ENCODE data around the gene IQSEC1.

IQSEC1 gene

DNA sequence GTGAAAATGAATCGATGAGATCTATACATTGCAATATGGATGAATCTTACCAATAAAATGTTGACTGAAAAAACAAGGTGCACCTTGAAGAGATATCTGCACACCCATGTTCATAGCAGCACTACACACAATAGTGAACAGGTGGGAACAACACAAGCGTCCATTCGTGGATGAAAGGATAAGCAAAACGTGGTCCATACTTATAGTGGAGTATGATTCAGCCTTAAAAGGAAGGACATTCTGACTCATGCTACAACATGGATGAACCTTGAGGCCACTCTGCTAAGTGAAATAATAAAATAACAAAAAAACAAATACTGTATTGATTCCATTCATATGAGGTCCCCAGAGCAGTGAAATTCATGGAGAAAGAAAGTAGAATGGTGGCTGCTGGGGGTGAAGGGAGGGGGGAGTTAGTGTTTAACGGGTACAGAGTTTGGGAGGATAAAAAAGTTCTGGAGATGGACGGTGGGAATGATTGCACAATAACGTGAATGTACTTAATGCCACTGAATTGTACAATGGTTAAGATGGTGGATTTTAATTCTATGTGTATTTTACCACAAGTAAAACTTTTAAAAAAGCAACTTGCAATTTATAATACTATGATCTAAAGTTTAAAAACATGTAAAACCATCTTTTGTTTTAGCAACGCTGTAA is 35.6 kb downstream of the IQSEC1 start:
- in situ Hi-C loops (cut with HindIII; ENCODE audit: low sequenced_read_pairs) = no loop called here

DNA sequence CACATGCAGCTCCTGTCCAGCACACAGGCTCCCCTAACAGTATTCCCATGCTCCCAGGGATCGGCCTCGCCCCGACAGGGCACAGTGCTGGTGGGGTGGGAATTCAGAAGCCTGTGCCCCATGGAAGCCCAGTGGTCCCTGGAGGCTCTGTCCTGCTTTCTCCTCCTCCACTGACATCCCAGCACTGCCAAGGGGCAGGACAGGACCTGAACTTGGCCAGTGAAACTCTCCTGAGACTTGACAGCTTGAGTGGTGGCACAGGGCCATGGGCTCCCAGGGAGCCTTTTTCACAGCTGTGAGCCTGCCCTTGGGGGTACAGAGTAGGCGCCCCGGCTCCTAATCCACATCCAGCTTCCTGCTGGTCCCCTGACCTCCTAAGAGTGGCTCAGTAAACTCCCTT is 38.4 kb downstream of the IQSEC1 start:
- in situ Hi-C loops (cut with HindIII; ENCODE audit: low sequenced_read_pairs) = no loop called here

DNA sequence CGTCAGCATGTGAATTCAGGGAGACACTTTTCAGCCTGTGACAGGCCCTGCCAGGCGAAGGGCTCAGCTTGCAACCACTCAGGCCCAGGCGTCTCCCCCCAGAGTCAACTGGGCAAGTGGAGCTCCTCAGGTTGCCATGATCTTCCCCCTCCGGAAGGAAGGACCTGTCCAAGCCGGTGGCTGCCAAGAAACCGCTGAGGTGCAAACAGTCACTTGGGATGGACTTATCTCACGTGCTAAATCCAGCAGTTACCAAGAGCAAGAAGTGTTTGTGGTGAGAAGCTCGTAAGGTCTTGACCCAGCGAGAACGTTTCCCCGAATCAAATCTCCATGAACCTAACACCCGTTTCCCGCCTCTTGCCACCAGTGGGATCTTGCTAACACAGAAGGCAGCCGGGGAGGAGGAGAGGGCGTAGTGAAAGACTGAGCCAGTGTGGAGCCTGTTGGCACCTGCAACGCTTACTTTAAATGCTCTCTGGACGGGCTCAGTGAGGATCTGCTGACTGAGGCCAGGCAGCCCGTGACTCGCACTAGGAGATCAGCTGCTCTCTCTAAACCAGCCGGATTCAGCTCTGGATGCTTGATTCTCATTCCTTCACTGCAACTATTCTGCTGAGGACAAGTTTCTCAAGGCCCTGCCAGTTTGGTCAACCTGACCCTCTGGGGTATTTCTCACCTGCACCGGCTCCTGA is 39.0 kb downstream of the IQSEC1 start:
- in situ Hi-C loops (cut with HindIII; ENCODE audit: low sequenced_read_pairs) = no loop called here

DNA sequence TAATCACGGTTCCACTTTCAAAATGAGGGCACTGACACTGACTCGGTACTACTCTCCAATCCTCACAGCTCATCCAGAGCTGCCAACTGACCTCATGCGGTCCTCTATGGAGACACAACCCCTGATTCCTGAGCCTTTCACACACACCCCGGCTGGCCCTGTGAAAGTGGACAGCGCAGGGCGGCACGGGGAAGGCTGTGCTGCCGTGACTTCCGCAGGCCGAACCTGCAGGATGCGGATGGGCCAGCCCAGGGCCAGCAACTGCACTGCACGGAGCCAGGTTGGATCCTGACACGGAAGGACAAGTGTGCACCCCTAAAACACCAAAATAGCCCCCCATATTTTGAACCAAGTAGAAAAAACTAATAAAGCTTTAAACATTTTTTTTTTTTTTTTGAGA is 41.0 kb downstream of the IQSEC1 start:
- in situ Hi-C loops (cut with HindIII; ENCODE audit: low sequenced_read_pairs) = no loop called here

DNA sequence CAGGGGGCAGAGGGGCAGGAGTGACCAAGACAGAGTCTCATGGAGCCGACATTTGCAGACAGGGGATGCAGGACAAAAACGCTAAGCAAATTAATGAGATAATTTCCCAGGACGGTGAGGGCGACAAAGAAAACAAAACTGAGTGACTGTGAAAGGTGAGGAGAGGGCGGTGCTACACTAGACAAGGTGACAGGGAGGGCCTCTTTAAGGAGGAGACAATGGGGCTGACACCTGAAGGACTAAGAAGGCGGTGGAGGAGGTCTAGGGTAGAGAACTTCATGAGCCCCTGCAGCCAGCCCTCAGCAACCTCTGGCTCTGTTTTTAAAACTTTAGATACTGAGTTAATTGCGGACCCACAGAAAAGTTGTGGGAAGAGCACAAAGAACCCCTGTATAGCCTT is 41.6 kb downstream of the IQSEC1 start:
- in situ Hi-C loops (cut with HindIII; ENCODE audit: low sequenced_read_pairs) = no loop called here

DNA sequence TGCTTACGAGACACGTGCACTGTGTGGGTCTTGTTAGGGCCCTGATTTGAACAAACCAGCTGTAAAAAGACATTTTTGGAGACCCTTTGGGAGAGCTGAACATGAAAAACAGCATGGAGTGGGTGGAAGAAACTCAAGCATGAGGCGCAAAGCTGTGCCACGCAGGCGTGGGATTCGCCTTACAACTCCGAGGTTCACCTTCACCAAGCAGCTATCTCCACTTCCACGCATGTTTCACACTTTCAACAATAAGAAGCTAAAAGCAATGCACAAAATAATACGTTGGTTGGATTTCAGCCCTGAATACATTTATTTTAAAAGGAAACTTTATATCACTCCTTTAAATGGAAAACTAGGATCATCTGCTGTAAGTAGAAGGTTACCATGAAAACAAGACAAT is 42.5 kb downstream of the IQSEC1 start:
- in situ Hi-C loops (cut with HindIII; ENCODE audit: low sequenced_read_pairs) = no loop called here

DNA sequence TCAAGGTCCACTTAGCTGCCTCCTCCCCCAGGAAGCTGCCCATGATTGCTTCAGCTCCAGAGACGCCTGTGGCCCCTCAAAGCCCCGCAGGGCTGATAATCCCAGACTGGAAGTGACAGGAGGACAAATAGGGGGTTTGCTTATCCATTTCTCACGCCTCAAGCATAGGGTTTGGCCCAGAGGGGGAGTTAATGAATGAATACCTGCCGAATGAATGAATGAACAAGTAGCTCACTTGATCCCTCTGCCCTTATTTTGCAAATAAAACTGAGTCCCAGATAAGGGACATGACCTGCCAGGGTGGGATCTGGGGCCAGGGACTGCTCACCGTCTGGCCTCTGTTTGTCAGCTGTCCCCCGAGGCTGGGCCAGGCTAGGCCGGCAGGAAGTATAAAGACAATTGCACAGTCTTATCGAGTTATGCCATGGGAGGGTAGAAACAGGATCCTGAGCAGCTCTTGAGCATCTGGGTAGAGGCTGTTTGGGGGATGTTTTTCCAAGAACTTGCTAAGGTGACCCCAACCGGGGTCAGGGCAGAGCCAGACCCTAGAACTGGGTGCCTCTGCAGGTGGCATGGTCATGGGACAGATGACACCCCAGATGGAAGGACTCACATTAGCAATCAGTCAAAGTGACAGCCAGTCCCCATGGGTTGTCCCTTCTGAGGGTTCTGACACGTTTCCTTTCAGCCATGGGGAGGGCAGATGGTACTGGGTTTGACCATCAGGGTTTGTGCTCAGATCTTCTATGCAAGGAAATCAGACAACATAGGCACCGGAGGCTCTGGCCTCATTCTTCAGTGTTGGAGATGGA is 45.0 kb downstream of the IQSEC1 start:
- in situ Hi-C loops (cut with HindIII; ENCODE audit: low sequenced_read_pairs) = no loop called here

DNA sequence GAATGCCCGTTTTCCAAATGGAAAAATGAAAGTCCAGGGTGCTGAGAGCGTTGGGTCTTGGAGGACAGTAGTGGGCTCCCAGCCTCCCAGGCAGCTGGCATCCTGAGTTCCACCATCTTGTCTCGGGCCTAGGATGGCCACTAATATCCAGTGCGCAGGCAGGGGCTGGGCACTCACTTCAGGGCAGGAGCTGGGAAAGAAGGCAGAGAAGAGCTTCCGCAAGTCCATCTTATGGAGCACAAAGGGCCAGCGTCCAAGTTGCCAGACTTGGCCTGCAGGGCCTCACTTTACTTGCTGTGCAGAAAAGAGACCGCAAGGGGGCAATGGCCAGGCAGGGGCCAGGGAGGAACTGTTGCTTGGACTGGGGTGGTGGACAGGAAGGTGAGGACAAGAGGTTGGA is 46.1 kb downstream of the IQSEC1 start:
- in situ Hi-C loops (cut with HindIII; ENCODE audit: low sequenced_read_pairs) = no loop called here

DNA sequence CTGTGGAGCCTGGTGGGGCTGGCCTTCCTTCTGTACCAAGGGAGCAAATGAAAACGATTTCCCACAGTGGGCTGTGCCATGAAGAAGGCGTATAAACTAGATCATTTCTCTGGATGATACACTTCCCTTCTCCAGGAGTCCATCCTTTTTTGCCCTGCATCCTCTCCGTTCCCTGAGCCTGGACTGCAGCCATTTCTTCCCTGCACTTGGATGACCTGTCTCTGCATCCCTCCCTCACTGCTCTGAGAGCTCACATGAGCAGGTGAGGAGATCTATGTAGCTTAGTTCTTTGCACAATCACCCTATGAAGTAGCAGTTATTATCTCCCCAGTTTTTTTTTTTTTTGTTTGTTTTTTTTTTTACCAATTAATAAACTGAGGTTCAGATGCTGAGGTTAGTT is 46.7 kb downstream of the IQSEC1 start:
- in situ Hi-C loops (cut with HindIII; ENCODE audit: low sequenced_read_pairs) = no loop called here

DNA sequence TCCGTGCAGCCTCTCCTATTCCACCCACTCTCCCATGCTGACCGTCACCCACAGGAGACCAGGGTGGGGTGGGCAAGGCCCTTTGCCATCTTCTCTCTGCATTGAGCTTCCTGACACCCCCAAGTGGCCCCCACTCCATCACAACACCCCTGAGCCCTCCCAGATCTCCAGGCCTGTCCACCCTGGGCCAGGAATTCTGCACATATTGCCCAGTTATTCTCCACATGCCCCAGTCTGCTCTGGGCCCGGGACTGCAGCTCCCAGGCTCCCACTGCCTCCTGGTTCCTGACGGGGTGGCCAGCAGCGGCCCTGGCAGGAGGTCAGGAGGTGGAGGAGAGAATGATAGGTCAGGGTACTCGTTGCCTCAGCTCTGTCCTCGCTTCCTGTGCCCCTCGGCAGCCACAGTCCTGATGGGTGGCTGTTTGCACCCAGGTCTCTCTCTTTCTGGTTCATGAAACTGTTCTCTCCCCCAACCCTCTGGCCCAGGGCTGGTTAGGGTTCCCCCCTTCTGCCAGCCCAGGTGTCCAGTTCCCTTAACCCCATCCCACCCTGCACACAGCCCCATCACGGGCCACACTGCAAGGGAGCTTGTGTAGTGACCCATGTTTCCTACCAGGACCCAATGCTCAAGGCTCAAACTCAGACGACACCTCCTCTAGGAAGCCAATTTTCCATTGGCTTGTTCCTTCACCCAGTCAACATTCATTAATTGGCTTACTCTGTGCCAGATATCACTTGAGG is 47.3 kb downstream of the IQSEC1 start:
- in situ Hi-C loops (cut with HindIII; ENCODE audit: low sequenced_read_pairs) = no loop called here

DNA sequence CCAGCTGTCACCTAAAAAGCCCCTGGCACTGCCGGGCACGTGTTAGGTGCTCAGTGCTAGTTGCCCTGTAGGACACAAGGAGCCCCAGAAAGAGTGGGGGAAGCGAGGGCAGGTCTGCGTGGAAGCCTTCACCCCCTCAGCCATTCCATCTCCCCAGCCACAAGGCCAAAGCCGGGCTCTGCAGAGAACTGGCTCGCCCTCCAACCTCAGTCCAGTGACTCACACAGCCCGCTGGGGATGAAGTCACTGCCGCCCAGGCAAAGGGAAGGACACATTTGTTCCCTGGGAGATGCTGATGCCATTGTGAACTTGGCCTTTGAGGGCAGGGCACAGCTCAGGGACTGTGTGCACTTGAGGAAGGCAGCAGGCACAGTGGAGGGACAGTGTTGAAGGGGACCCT is 48.1 kb downstream of the IQSEC1 start:
- in situ Hi-C loops (cut with HindIII; ENCODE audit: low sequenced_read_pairs) = no loop called here

DNA sequence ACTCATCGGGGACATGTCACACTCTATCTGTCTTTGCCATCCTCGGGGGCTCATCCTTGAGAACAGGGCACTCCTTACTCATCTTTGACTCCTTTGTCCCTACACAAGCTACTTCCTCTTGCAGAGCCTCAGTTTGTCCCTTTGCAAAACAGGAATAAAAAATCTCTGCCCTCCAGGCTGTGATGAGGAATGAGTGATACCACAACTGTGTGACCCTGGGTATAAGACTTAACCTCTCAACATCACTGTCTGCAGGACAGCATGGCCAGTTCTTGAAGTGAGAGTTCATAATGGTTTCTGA is 48.5 kb downstream of the IQSEC1 start:
- in situ Hi-C loops (cut with HindIII; ENCODE audit: low sequenced_read_pairs) = no loop called here

DNA sequence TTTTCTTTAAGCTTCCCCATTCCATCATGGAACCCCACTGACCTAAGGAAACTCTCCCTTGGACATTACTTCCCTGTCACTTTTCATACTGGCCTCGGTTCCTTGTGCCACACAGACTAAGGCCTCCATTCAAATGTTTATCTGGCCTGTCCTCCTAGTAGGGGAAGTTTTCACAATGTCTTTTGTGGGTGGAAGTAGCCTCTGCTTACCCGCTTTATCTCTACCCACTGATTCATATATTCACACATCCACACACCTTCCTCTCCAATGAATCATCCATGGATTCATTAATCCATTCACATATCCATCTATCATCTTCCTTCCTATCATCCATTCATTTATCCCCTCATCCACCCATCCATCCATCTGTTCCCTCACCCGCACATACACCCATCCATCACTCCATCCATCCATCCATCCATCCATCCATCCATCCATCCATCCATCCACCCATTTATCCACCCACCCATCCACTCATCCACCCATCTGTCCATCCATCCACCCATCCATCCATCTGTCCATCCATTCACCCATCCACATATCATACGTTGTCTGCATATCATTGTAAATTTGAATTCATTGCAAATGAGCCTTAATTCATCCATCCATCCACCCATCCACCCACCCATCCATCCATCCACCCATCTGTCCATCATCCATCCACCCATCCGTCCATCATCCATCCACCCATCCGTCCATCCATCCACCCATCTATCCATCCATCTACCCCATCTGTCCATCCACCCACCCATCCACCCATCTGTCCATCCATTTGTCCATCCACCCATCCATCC is 49.1 kb downstream of the IQSEC1 start:
- in situ Hi-C loops (cut with HindIII; ENCODE audit: low sequenced_read_pairs) = no loop called here

DNA sequence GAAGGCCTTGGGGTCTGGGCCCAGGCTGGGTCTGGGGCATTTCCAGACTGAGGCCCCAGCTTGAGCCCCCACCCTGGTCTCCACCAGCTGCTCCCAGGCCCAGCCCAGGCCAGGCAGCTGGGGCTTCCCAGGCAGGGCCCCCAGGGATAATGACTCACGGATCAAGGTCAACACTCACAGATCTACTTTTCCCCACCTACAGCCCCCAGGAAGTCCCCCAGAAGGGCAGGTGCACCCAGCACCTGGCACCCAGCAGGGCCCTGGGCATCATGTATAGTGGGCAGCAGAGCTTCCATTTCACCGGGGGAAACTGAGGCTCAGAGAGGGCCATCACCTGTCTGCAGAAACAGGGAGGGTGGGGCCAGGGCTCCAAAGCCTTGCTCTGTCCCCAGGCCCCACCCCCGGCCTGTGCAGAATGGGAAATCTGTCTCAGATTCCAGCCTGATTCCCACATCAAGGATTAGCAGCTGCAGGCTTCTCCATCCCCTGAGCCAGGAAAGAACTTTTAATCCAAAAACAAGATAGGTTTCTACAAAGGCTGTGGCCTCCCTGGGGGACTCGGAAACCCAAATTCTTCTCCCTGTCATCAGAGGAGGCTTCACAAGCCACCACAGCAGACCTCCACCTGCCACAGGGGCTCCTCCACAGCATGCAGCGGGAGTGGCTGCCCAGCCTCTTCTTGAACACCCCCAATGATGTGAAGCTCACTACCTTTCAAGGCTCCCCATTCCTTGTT is 49.8 kb downstream of the IQSEC1 start:
- in situ Hi-C loops (cut with HindIII; ENCODE audit: low sequenced_read_pairs) = no loop called here

DNA sequence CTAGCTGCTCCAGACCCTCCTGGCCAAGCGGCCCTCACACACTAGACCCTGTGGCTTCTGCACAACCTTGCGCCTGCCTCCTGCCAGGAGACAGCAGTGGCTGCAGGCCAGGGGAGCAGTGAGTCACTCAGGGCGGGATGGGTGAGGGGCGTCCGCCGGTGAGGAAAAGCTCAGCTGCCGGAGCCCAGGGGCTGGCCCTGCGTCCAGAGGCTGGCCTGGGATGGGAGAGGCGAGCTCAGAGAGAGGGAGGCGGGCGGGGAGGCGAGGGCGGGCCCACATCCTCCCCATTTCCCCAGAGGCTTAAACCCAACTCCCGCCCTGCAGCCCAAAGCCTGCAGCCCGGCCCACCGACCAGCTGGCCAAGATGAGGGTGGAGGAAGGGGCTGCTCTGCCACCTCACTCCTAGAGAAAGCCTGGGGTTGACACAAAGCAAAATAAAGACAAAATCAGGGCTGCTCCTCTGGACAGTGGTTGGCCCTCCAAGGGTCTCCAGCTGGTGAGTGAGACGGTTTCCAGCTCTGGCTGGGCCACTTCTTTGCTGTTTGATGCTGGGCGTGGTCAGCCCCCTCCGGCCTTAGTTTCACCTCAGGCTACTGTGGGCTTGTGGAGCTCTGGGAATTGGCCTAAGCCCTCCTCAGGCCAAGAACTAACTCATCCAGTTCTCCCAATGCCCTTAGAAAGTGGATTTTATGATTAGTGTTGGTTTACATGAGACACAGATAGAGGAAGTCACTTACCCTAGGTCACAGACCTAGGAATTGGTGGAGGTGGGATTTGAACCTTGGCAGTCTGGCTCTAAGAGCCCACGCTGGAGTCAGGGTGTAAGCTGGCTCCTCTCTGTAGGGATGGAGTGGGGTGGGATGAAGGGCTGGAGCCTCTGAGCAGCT is 50.6 kb downstream of the IQSEC1 start:
- in situ Hi-C loops (cut with HindIII; ENCODE audit: low sequenced_read_pairs) = no loop called here

DNA sequence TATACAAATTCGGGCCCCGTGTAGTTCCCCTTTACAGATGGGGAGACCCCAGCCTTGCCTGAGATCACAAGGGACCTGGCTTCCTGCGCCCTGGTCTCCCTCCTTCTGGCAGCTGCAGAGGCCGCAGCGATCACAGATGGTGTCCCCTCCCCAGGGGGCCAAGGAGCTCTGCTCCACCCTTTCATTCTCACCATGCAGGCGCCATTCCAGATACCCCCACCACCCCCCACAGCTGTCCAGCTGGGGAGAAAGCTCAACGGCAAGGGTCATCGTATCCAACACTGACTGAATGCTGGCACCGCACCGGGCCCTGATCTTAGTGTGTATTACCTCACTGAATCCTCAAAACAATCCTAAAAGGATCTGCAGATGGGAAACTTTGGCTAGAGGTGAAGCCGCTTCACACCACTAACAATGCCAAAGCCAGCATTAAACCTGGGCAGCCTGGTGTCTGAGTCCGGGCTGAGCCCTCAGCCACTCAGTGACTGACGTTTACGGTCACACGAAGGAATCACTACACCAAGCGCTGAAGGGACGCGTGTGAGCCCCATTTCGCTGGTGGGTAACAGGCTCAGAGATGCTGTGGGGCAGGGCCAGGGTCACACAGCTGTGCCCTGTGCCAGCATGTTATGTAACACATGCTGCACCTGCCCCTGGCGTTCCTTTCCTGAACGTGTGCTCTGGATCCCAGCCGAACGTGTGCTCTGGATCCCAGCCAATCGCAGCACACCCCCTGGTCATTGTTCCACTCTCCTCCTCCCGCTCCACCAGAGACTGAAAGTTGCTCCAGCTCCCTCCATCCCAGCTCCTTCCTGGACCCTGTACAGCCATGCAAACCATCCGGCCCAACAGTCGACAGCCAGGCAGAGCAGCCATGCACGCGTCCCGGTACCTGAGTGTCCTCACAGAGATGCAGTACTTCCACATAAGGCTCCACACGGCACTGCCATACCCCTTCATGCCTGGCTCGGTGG is 51.8 kb downstream of the IQSEC1 start:
- in situ Hi-C loops (cut with HindIII; ENCODE audit: low sequenced_read_pairs) = no loop called here

DNA sequence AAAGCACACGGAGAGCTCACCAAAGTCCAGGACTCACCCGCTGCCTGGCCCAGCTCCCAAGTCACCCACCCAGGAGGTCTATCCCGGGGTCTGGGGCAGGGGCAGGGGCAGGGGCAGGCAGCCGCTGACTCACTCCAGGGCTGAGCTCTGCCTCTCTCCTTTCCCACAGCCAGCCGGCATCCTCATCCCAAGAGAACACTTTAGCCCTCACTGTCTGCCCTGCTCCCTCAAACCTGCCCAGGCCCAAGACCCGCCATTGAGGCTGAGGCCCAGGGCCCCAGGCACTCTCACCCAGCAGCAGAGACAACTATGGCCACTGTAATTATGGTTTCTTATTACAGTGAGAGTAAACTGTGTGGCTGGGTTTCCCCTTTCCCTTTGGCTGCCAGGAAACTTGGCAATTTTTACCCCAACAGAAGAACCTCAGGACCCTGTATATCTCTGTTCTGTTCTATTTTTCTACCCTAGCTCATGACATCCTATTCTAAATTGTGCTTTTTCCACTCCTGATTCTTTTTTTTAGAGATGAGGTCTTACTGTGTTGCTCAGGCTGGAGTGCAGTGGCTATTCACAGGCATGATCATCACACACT is 53.0 kb downstream of the IQSEC1 start:
- in situ Hi-C loops (cut with HindIII; ENCODE audit: low sequenced_read_pairs) = no loop called here
